ENCODE measurements around the gene SEL1L.

- TF ChIP-seq POLR2AphosphoS5 (IDR thresholded peaks at IDR 0.05; ENCODE audit: low read depth, low read length) (no peak), CTCF (IDR thresholded peaks at IDR 0.05) (no peak), TCF7L2 (IDR thresholded peaks at IDR 0.05; ENCODE audit: low read depth, low read length) (no peak), REST (IDR thresholded peaks at IDR 0.05; ENCODE audit: insufficient read depth in 1 of 2, low read depth in 2 of 2, low read length in 1 of 2) (no peak)
Observed at GRCh38 chr14:81478446-81478845, 55.2 kb downstream of the SEL1L start.

All from Panc1 (cell line).